Hepatocyte (in vitro differentiated cells): ENCODE data around the gene SAMD4A. TPM values are rescaled to one million over a fixed set of nuclear protein-coding genes. Genes with fewer than 3 reads are reported as not detected.

Experiments
- DNase-seq: peaks from one replicate; pipeline ENCODE4 v3.0.0-alpha.2; 2016; ENCODE audit warnings: low spot score
- H2AFZ ChIP-seq: fragments of 200-600 bp; sonication (generic); 2 replicates; pipeline ENCODE4 v1.6.0; 2016; ENCODE audit warnings: antibody characterized with exemption, mild to moderate bottlenecking
- H3K27ac ChIP-seq: fragments of 200-600 bp; sonication (generic); 2 replicates; pipeline ENCODE4 v1.5.1; 2016; ENCODE audit warnings: mild to moderate bottlenecking
- H3K27me3 ChIP-seq: fragments of 200-600 bp; sonication (generic); 2 replicates; pipeline ENCODE4 v1.6.1; 2016
- H3K36me3 ChIP-seq: fragments of 200-600 bp; sonication (generic); replicated peaks from 2 replicates; pipeline ENCODE4 v1.5.1; 2016; ENCODE audit warnings: low read depth; ENCODE audit not compliant: insufficient read depth
- H3K4me1 ChIP-seq: fragments of 200-600 bp; sonication (generic); 2 replicates; pipeline ENCODE4 v1.5.1; 2016; ENCODE audit warnings: mild to moderate bottlenecking, moderate library complexity; ENCODE audit not compliant: insufficient read depth
- H3K4me2 ChIP-seq: fragments of 200-600 bp; sonication (generic); 2 replicates; pipeline ENCODE4 v1.6.0; 2016
- H3K4me3 ChIP-seq: fragments of 200-600 bp; sonication (generic); 2 replicates; pipeline ENCODE4 v1.5.1; 2016; ENCODE audit warnings: mild to moderate bottlenecking
- H3K79me2 ChIP-seq: fragments of 200-600 bp; sonication (generic); 2 replicates; pipeline ENCODE4 v1.6.0; 2017; ENCODE audit warnings: mild to moderate bottlenecking
- H3K9me2 ChIP-seq: fragments of 200-600 bp; sonication (generic); replicated peaks from 2 replicates; pipeline ENCODE4 v1.6.0; 2017; ENCODE audit warnings: mild to moderate bottlenecking; ENCODE audit not compliant: insufficient read depth
- H3K9me3 ChIP-seq: fragments of 200-600 bp; sonication (generic); 2 replicates; pipeline ENCODE4 v1.5.1; 2016; ENCODE audit warnings: low read depth, mild to moderate bottlenecking
- H4K20me1 ChIP-seq: fragments of 200-600 bp; sonication (generic); 2 replicates; pipeline ENCODE4 v1.6.0; 2016; ENCODE audit warnings: mild to moderate bottlenecking; ENCODE audit not compliant: insufficient read depth, poor library complexity, severe bottlenecking
- EZH2 ChIP-seq: fragments of 200-600 bp; sonication (generic); IDR thresholded peaks from 2 replicates; pipeline ENCODE4 v1.6.1; 2016; ENCODE audit warnings: antibody characterized with exemption, mild to moderate bottlenecking, borderline replicate concordance
- EZH2phosphoT487 ChIP-seq: fragments of 200-600 bp; sonication (generic); IDR thresholded peaks from one replicate; pipeline ENCODE4 v1.6.1; 2018; ENCODE audit warnings: antibody characterized with exemption, mild to moderate bottlenecking, low read depth, moderate library complexity; ENCODE audit not compliant: unreplicated experiment, severe bottlenecking
- WGBS: methylation state at CpG from one replicate; pipeline ENCODE4 v1.1.6; 2016; ENCODE audit warnings: low lambda C conversion rate; ENCODE audit errors: missing lambda C conversion rate; 5-methylcytosine and 5-hydroxymethylcytosine counted together
- polyA plus RNA-seq: library from polyadenylated mRNA; unstranded; fragments of >200 nt; fragmentation: Nextera tagmentation; extraction: Ambion mirVana; gene quantifications from 2 replicates; pipeline ENCODE4 v1.2.1, GENCODE V29; 2016
- total RNA-seq: library from RNA; depleted of rRNA; stranded (reverse); fragments of >200 nt; gene quantifications from 2 replicates; pipeline ENCODE4 v1.2.3, GENCODE V29; 2014
- TF ChIP-seq, protein P1 (sequence below): fragments of 200-600 bp; sonication (generic); IDR thresholded peaks from 2 replicates; pipeline ENCODE4 v1.5.1; 2016; ENCODE audit warnings: antibody characterized with exemption, mild to moderate bottlenecking; ENCODE audit not compliant: poor library complexity

The SAMD4A gene
- total and polyA plus RNA-seq, 2 experiments from 2014 or later: 10.5 to 15.7 TPM

DNA sequence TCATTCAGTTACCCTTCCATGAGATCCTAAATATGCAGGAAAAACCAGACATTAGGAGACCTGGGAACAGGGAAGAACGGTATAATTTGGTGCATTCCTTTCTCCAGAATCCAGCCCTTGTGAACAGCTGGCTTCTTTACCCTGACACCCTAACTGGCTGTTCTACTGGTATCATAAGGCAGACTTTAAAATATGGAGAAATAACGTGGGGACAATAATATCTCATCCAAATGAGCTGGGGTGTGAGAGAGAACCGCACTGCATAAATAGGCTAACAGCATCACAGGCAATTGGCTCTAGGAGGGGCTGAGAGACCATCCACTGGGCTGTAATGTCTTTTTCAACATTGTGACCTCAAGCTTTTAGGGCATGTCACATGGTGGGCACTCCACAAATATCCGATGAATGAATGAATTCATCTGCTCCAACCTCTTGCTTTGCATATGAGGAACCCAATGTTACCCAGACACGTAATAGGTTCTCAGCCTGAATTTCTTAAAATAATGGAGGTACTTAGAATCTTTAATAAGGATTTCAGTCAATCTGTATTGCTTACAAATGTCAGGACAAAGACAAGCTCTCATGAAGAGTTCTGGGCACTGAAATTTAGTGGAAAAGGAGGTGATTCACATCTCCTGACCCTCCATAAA, 157.9 kb downstream of the SAMD4A start:
- DNase-seq: no peak
- H3K9me2 ChIP-seq: no peaks in the 10 kb centered on the region
- no peaks in the 10 kb centered on the region for H3K9me3 ChIP-seq
- H3K27me3 ChIP-seq: no peaks in the 10 kb centered on the region
- peaks cover 6% of the 10 kb centered on the region for H3K79me2 ChIP-seq
- 84% methylated on average over 5 of the region's 5 CpGs for WGBS
- H3K4me3 ChIP-seq: no peak overlapping the region
- H3K27ac ChIP-seq: no peak overlapping the region
- TF ChIP-seq EZH2phosphoT487: no peak
- TF ChIP-seq EZH2: no peak
- TF ChIP-seq, protein P1, sequence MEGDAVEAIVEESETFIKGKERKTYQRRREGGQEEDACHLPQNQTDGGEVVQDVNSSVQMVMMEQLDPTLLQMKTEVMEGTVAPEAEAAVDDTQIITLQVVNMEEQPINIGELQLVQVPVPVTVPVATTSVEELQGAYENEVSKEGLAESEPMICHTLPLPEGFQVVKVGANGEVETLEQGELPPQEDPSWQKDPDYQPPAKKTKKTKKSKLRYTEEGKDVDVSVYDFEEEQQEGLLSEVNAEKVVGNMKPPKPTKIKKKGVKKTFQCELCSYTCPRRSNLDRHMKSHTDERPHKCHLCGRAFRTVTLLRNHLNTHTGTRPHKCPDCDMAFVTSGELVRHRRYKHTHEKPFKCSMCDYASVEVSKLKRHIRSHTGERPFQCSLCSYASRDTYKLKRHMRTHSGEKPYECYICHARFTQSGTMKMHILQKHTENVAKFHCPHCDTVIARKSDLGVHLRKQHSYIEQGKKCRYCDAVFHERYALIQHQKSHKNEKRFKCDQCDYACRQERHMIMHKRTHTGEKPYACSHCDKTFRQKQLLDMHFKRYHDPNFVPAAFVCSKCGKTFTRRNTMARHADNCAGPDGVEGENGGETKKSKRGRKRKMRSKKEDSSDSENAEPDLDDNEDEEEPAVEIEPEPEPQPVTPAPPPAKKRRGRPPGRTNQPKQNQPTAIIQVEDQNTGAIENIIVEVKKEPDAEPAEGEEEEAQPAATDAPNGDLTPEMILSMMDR: no peak
- H4K20me1 ChIP-seq: no peaks in the 10 kb centered on the region
- H3K4me1 ChIP-seq: no peaks in the 10 kb centered on the region
- no peaks in the 10 kb centered on the region for H3K36me3 ChIP-seq
- no peak overlapping the region for H3K4me2 ChIP-seq
- H2AFZ ChIP-seq: no peak overlapping the region

DNA sequence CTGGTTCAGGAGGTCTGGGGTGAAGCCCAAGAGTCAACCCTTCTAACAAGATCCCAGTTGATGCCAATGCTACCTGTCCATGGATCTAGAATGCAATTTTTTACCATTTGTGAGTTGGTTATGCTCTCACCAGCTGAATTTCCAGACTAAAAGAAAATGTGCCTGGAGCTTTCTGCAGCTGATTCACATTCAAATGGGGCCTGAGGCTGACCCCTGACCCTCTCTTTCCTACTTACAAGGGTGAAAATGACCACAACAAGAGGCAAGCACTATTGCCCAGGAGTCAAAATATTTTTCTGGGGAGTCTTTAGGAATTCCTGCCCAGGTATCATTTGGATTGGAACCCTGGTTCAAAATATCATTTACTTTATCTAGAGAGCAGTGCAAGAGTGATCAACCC, 159.1 kb downstream of the SAMD4A start:
- Histone ChIP-seq H3K27ac (no peak overlapping the region), H3K36me3 (no peaks in the 10 kb centered on the region), H3K9me2 (no peaks in the 10 kb centered on the region), H4K20me1 (no peaks in the 10 kb centered on the region), H2AFZ (no peak overlapping the region), H3K4me1 (no peaks in the 10 kb centered on the region), H3K9me3 (no peaks in the 10 kb centered on the region), H3K27me3 (no peaks in the 10 kb centered on the region), H3K4me2 (no peak overlapping the region), H3K4me3 (no peak overlapping the region), H3K79me2 (peaks cover 4% of the 10 kb centered on the region)
- no peak for DNase-seq
- TF ChIP-seq EZH2phosphoT487 (no peak), EZH2 (no peak)
- TF ChIP-seq, protein P1: no peak

DNA sequence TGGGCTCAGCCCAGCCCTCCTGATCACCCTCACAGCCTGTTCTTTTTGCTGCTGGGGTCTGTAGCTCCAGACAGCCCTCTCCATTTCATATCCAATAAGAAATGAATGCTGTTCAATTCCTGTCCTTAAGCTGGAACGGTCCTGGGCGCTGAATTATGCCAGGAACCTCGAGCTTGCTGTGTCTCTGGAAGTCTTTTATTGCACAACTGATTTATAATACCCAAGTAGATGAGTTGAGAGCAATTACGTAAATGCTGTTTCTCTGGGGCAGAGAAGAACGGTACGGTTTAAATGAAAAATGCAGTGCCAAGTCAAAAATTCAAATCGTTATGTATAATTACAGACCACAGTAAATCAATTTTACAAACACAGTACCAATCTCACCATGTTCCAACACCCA, 161.0 kb downstream of the SAMD4A start:
- no peak overlapping the region for H3K4me2 ChIP-seq
- no peak overlapping the region for H3K27ac ChIP-seq
- H3K79me2 ChIP-seq: peaks cover 3% of the 10 kb centered on the region
- H3K9me2 ChIP-seq: no peaks in the 10 kb centered on the region
- no peak overlapping the region for H3K4me3 ChIP-seq
- TF ChIP-seq EZH2: no peak
- TF ChIP-seq, protein P1: no peak
- TF ChIP-seq EZH2phosphoT487: no peak
- 84% methylated on average over 7 of the region's 7 CpGs for WGBS
- no peaks in the 10 kb centered on the region for H3K4me1 ChIP-seq
- DNase-seq: no peak
- no peaks in the 10 kb centered on the region for H3K9me3 ChIP-seq
- no peaks in the 10 kb centered on the region for H3K27me3 ChIP-seq
- H4K20me1 ChIP-seq: no peaks in the 10 kb centered on the region
- H2AFZ ChIP-seq: no peak overlapping the region
- H3K36me3 ChIP-seq: no peaks in the 10 kb centered on the region
